Activated T-helper 1 cell treated with Interleukin-2 at 50 U/mL for 16 hours (primary cell): ENCODE data around the gene KPNB1.

Source experiments
- DNase-seq: peaks from one replicate; pipeline ENCODE4 v3.0.0-alpha.2; 2020; ENCODE audit warnings: low read depth

The KPNB1 gene

DNA sequence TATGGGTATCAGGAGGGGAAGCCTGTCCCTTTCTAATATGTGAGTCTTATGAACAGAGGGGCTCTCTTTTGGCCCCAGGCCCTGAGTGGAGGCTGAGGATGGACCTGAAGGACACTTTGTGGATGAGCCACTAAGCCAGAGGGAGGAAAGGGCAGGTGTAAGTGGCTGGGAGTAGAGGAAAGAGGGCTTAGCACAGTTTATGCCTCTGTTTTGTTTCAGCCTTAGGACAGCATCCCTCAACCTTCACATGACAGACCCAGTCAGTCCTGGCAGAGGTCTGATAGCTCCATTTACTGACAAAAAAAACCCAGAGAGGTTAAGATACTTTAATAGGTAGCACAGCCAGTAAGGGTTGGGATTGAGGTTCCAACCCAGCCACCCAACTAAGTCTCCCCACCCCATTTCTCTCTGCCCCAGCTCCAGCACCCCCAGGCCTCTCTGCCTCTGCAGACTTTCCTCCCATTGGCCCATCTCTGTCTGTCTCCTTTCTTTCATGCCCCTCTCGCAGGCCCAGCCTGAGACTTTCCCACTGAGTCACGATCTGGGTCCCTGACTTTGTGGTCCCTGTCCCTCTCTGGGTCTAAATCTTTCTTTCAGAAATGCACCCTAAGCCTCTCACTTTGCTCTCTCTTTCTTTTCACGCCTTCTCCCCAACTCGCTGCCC lies 78.6 kb downstream of the KPNB1 start:
- no peak for DNase-seq

DNA sequence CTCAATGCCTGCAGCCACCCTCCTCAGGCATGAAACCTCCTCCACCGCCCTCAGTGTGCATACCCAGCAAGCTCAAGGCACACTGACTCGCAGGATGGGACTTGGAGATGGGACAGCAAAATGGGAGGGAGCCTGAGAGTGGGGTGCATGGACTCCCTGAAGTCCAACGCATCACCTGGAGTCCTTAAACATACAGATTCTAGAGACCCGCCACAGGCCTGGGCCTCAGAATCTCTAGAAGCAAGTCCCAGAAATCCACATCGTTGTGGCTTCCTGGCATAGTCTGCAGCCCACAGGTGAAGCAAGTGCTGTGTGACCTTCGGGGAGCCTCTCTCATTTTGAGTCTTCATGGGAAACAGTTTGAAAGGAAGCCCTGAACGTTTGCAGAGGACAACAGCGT lies 79.8 kb downstream of the KPNB1 start:
- no peak for DNase-seq

DNA sequence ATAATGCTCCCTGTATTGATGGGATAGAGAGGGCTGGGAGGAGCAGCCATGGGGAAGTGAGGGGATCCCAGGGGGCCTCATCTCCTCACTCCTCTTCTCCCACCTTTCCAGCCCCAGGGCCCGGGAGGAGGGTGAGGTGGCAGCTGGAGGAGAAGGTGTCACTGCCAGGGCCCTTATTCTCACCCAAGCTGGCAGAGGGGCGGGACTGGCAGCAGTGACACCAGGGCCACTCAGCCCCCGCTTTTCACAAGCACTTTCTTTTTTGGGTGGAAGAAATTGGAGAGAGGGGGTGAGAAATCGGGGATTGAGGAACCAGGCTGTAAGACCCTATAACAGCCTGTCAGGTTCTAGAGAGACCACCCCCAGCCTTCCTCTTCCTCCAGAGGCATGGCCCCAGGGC lies 81.0 kb downstream of the KPNB1 start:
- no peak for DNase-seq

DNA sequence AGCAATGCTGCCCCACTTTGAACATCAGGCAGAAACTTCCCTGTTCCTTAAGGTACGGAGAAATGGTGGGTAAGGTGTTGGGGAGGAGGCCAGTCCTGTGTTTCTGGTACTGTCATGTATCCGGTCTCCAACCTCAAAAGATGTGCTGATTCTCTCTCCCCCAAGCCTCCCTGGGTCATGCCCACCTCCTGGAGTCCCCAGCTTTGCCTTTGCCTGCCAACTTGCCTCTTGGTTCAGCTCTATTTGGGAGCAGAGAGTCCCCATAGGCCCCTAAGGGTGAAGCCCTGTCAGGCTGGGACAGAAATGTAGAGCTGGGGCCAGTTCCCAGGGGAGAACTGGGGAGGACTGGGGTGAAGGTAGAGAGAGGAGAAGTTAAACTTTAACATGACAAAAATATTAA lies 81.7 kb downstream of the KPNB1 start:
- no peak for DNase-seq

DNA sequence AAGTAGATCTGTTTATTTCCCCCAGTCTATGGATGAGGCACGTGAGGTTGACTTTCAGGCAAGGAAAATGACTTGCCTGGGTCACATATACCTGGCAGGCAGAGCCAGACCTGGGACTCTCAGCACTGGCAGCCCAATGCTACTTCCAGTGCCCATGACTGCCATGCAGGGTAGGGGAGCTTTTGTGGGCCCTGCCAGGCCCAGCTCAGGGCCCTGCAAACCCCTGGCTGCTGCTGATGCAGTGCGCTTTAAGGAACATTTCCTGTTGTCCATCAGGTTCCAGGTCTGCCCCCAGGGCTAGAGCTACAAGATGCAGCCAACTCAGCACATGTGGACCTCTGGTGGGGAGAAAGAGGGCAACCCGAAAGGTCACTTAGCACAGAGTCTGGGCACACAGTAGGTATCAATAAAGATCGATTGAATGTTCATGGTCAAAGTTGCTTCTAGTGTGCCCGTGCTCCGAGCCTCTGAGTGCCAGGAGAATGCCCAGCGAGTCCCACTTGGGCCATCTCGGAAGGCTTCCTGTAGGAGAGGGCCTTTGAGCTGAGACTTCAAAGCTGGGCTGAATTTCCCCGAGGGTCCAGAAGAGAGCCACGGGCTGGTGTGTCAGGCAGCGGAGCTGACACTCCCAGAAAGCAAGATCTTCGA lies 82.8 kb downstream of the KPNB1 start:
- no peak for DNase-seq

DNA sequence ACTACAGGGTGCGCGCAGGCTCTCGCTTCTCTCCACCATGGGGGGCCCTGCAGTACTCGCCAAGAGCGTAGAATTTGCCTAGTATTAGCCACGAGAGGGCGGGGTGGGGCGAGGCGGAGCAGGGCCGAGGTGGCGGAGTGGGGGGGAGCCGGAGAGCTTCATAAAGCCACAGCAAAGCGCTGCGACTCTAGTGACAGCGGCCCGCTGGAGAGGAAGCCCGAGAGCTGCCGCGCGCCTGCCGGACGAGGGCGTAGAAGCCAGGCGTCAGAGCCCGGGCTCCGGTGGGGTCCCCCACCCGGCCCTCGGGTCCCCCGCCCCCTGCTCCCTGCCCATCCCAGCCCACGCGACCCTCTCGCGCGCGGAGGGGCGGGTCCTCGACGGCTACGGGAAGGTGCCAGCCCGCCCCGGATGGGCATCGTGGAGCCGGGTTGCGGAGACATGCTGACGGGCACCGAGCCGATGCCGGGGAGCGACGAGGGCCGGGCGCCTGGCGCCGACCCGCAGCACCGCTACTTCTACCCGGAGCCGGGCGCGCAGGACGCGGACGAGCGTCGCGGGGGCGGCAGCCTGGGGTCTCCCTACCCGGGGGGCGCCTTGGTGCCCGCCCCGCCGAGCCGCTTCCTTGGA lies 83.4 kb downstream of the KPNB1 start, which contains the start of gene TBX21:
Gene TBX21, plus strand, starts transcription at position 190 of the 627 bp plus-strand sequence. Its CDS starts 219 bp downstream, at position 409.
- DNase-seq = peak; percentile 87

DNA sequence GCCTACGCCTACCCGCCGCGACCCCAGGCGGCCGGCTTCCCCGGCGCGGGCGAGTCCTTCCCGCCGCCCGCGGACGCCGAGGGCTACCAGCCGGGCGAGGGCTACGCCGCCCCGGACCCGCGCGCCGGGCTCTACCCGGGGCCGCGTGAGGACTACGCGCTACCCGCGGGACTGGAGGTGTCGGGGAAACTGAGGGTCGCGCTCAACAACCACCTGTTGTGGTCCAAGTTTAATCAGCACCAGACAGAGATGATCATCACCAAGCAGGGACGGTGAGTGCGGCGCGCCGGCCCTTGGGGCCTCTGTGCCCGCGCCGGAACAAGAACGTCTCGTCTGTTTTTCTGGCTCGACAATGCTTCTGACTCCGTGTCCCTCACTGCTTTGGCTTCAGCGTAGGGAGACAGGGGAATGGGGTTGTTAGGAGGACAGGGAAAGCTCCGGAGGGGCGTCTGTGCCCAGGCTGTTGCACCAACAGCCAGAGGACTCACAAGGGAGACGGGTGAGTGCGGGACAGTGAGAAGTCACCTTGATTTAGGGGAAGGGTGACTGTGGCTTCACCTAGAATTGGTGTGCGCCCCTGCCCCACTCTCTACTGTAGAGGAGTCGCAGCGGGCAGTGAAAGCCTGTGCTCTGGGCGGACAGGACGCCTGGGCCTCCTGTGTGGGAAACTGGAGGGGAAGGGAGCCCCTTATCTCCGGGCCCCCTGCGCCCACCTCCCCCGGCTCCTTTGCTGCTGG lies 84.1 kb downstream of the KPNB1 start:
- DNase-seq = no peak

DNA sequence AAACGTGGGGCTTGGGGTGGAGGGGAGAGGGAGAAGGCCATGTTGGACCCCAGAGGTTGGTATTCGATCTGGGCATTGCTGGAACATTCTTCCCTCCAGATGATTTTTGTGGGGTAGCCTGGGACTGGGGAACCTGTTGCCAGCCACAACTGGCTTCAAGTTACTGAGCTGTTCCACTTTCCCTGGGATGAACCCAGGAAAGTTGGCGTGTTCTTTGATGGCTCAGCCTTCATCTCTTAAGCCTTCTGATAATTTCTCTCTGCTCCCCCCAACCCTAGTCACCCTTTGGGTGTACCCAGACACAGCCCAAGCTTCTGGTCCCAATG lies 85.4 kb downstream of the KPNB1 start:
- DNase-seq = no peak
